ENCODE measurements around the gene ARID2.

GRCh38 chr12:45849289-45849688 is 119.8 kb downstream of the ARID2 start:
- TF ChIP-seq CEBPB (IDR thresholded peaks at IDR 0.05) (no peak), CTCF (IDR thresholded peaks at IDR 0.05) (no peak), POLR2A (IDR thresholded peaks at IDR 0.05; ENCODE audit: low read length) (no peak), RCOR1 (IDR thresholded peaks at IDR 0.05; ENCODE audit: low read depth, low read length) (no peak), EP300 (IDR thresholded peaks at IDR 0.05) (no peak), JUN (IDR thresholded peaks at IDR 0.05) (no peak)

All from A549 (cell line).